DOHH2 (cell line): ENCODE data around the gene NPHP1.
"Not testable (repeated sequence)": the region's sequence is repeated elsewhere in the genome, so short reads cannot be mapped to it uniquely, and the experiment has no call there.

Experiments used
- CTCF ChIP-seq: fragments of 200-600 bp; sonication (generic); IDR thresholded peaks from one replicate; pipeline ENCODE4 v1.5.1; 2014; ENCODE audit warnings: antibody characterized with exemption, mild to moderate bottlenecking, low read depth, low read length; ENCODE audit not compliant: poor library complexity, severe bottlenecking
- EZH2phosphoT487 ChIP-seq: fragments of 200-600 bp; sonication (generic); IDR thresholded peaks from 2 replicates; pipeline ENCODE4 v1.6.1; 2017; ENCODE audit warnings: borderline replicate concordance, mild to moderate bottlenecking, antibody characterized with exemption, low read length, moderate library complexity, mixed read lengths

DNA sequence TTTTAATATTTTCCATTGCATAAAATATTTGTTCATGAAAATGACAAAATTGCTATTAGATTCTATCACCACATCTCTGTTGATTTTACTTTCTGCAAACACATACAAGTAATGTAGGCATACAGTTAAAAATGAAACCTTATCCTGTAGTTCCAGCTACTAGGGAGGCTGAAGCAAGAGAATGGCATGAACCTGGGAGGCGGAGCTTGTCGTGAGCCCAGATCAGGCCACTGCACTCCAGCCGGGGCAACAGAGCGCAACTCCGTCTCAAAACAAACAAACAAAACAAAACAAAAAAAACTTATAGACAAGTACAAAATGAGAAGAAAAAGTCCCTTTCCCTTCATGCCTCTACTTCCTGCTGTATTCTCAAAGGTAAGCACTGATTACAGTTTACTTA lies 29.7 kb upstream of the NPHP1 start:
- not testable (repeated sequence) for TF ChIP-seq EZH2phosphoT487, CTCF
